OCI-LY1 (cell line): ENCODE results near the gene CA12.

Source experiments
- H2AFZ ChIP-seq: fragments of 200-600 bp; sonication (generic), shearing (Covaris generic); 2 replicates; pipeline ENCODE4 v1.6.0; 2014; ENCODE audit warnings: antibody characterized with exemption, mild to moderate bottlenecking, low read length
- H3F3A ChIP-seq: fragments of 200-600 bp; sonication (generic), shearing (Covaris generic); 2 replicates; pipeline ENCODE4 v1.6.0; 2014; ENCODE audit warnings: mild to moderate bottlenecking, antibody characterized with exemption, low read length, moderate library complexity; ENCODE audit not compliant: insufficient read depth
- H3K27ac ChIP-seq: fragments of 200-600 bp; sonication (generic); 2 replicates; pipeline ENCODE4 v1.5.1; 2014; ENCODE audit warnings: low read length, mixed run types, mild to moderate bottlenecking, low read depth; ENCODE audit not compliant: poor library complexity, severe bottlenecking
- H3K27me3 ChIP-seq: fragments of 200-600 bp; sonication (generic); 2 replicates; pipeline ENCODE4 v1.6.0; 2014; ENCODE audit warnings: antibody characterized with exemption, mild to moderate bottlenecking, low read length, moderate library complexity; ENCODE audit not compliant: insufficient read depth
- H3K36me3 ChIP-seq: fragments of 200-600 bp; sonication (generic); 2 replicates; pipeline ENCODE4 v1.6.1; 2014; ENCODE audit warnings: mild to moderate bottlenecking, antibody characterized with exemption, low read length, moderate library complexity, mixed read lengths; ENCODE audit not compliant: insufficient read depth
- H3K4me1 ChIP-seq: fragments of 200-600 bp; sonication (generic); 2 replicates; pipeline ENCODE4 v1.5.1; 2014; ENCODE audit warnings: mild to moderate bottlenecking, low read length, moderate library complexity; ENCODE audit not compliant: insufficient read depth, severe bottlenecking
- H3K4me2 ChIP-seq: fragments of 200-600 bp; sonication (generic), shearing (Covaris generic); 2 replicates; pipeline ENCODE4 v1.6.1; 2014; ENCODE audit warnings: low read length
- H3K4me3 ChIP-seq: fragments of 200-600 bp; sonication (generic); 2 replicates; pipeline ENCODE4 v1.5.1; 2014; ENCODE audit warnings: low read length, low read depth, mild to moderate bottlenecking, mixed read lengths; ENCODE audit not compliant: poor library complexity, severe bottlenecking
- H3K79me2 ChIP-seq: fragments of 200-600 bp; shearing (Covaris generic); 2 replicates; pipeline ENCODE4 v1.6.1; 2016; ENCODE audit warnings: mixed run types, low read length, mixed read lengths; ENCODE audit not compliant: insufficient read depth
- H3K9ac ChIP-seq: fragments of 200-600 bp; sonication (generic), shearing (Covaris generic); 2 replicates; pipeline ENCODE4 v1.6.1; 2014; ENCODE audit warnings: mild to moderate bottlenecking, low read length, mixed read lengths
- H3K9me2 ChIP-seq: fragments of 200-600 bp; sonication (generic), shearing (Covaris generic); 2 replicates; pipeline ENCODE4 v1.6.1; 2014; ENCODE audit warnings: low read depth, mild to moderate bottlenecking, low read length, mixed read lengths
- H3K9me3 ChIP-seq: fragments of 200-600 bp; shearing (Covaris generic); 2 replicates; pipeline ENCODE4 v1.6.1; 2014; ENCODE audit warnings: low read length, mixed read lengths
- H4K20me1 ChIP-seq: fragments of 200-600 bp; sonication (generic), shearing (Covaris generic); 2 replicates; pipeline ENCODE4 v1.6.0; 2016; ENCODE audit warnings: mild to moderate bottlenecking, low read length; ENCODE audit not compliant: insufficient read depth
- CTCF ChIP-seq: fragments of 200-600 bp; sonication (generic), shearing (Covaris generic); IDR thresholded peaks from 2 replicates; pipeline ENCODE4 v1.5.1; 2017; ENCODE audit warnings: mild to moderate bottlenecking, antibody characterized with exemption, low read length, moderate library complexity, mixed read lengths
- EZH2 ChIP-seq: fragments of 200-600 bp; sonication (generic), shearing (Covaris generic); IDR thresholded peaks from 2 replicates; pipeline ENCODE4 v1.8.0; 2017; ENCODE audit warnings: borderline replicate concordance, mixed run types, mild to moderate bottlenecking, antibody characterized with exemption, low read length, moderate library complexity, mixed read lengths

The CA12 gene

DNA sequence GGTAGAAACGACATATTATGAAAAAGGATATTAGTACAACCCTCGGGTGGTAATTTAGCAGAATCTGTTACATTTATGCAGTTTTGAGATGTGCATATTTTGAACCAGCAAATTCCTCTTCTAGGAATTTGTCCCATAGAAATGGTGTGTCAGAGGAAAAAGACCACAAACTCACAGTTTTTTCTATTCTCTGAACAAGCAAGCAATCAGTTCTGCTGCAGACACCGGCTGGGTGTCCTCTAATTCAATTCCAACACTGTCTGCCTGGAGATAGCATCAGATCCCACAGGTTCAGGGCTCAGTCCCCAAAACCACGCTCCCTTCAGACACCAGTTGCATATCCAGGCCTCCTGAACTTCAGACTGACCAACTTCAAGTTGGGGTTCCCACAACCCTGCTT, 67.8 kb downstream of the CA12 start:
- H2AFZ ChIP-seq = no peak overlapping the region
- H3K9me3 ChIP-seq = no peaks in the 10 kb centered on the region
- no peaks in the 10 kb centered on the region for H3K9me2 ChIP-seq
- H4K20me1 ChIP-seq = no peaks in the 10 kb centered on the region
- H3K4me1 ChIP-seq = no peaks in the 10 kb centered on the region
- no peaks in the 10 kb centered on the region for H3K79me2 ChIP-seq
- no peaks in the 10 kb centered on the region for H3K36me3 ChIP-seq
- no peak overlapping the region for H3K4me3 ChIP-seq
- no peak overlapping the region for H3K27ac ChIP-seq
- no peak overlapping the region for H3K4me2 ChIP-seq
- H3K9ac ChIP-seq = no peak overlapping the region
- H3K27me3 ChIP-seq = no peaks in the 10 kb centered on the region
- TF ChIP-seq CTCF = no peak
- no peak for TF ChIP-seq EZH2
- H3F3A ChIP-seq = no peaks in the 10 kb centered on the region

GRCh38 chr15:63312286-63312685, 69.4 kb downstream of the CA12 start:
- H3K36me3 ChIP-seq = no peaks in the 10 kb centered on the region
- no peaks in the 10 kb centered on the region for H3K9me3 ChIP-seq
- no peaks in the 10 kb centered on the region for H3K79me2 ChIP-seq
- H3K4me1 ChIP-seq = no peaks in the 10 kb centered on the region
- no peaks in the 10 kb centered on the region for H3F3A ChIP-seq
- H3K9me2 ChIP-seq = no peaks in the 10 kb centered on the region
- H3K4me2 ChIP-seq = no peak overlapping the region
- no peak overlapping the region for H3K4me3 ChIP-seq
- no peaks in the 10 kb centered on the region for H3K27me3 ChIP-seq
- TF ChIP-seq EZH2 = no peak
- TF ChIP-seq CTCF = no peak
- no peaks in the 10 kb centered on the region for H4K20me1 ChIP-seq
- H3K27ac ChIP-seq = no peak overlapping the region
- no peak overlapping the region for H3K9ac ChIP-seq
- no peak overlapping the region for H2AFZ ChIP-seq

- H4K20me1 ChIP-seq = no peaks in the 10 kb centered on the region
- no peak overlapping the region for H3K4me2 ChIP-seq
- no peaks in the 10 kb centered on the region for H3K9me2 ChIP-seq
- H3K36me3 ChIP-seq = peaks cover 13% of the 10 kb centered on the region; the same call in 1 of the 2 replicates
- H3K27ac ChIP-seq = no peak overlapping the region
- no peaks in the 10 kb centered on the region for H3F3A ChIP-seq
- H3K79me2 ChIP-seq = no peaks in the 10 kb centered on the region
- H2AFZ ChIP-seq = no peak overlapping the region
- TF ChIP-seq EZH2 = no peak
- no peak for TF ChIP-seq CTCF
- H3K4me3 ChIP-seq = no peak overlapping the region
- H3K9ac ChIP-seq = no peak overlapping the region
- no peaks in the 10 kb centered on the region for H3K4me1 ChIP-seq
- no peaks in the 10 kb centered on the region for H3K27me3 ChIP-seq
- no peaks in the 10 kb centered on the region for H3K9me3 ChIP-seq
These were observed 71.0 kb downstream of the CA12 start for GRCh38 chr15:63310646-63311045.
